ENCODE results near the gene FBXL7.

The FBXL7 gene

GRCh38 chr5:15585841-15586591 lies 86.0 kb downstream of the FBXL7 start:
- TF ChIP-seq, protein P1, sequence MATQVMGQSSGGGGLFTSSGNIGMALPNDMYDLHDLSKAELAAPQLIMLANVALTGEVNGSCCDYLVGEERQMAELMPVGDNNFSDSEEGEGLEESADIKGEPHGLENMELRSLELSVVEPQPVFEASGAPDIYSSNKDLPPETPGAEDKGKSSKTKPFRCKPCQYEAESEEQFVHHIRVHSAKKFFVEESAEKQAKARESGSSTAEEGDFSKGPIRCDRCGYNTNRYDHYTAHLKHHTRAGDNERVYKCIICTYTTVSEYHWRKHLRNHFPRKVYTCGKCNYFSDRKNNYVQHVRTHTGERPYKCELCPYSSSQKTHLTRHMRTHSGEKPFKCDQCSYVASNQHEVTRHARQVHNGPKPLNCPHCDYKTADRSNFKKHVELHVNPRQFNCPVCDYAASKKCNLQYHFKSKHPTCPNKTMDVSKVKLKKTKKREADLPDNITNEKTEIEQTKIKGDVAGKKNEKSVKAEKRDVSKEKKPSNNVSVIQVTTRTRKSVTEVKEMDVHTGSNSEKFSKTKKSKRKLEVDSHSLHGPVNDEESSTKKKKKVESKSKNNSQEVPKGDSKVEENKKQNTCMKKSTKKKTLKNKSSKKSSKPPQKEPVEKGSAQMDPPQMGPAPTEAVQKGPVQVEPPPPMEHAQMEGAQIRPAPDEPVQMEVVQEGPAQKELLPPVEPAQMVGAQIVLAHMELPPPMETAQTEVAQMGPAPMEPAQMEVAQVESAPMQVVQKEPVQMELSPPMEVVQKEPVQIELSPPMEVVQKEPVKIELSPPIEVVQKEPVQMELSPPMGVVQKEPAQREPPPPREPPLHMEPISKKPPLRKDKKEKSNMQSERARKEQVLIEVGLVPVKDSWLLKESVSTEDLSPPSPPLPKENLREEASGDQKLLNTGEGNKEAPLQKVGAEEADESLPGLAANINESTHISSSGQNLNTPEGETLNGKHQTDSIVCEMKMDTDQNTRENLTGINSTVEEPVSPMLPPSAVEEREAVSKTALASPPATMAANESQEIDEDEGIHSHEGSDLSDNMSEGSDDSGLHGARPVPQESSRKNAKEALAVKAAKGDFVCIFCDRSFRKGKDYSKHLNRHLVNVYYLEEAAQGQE (IDR thresholded peaks at IDR 0.05; ENCODE audit: low read depth): no peak

GRCh38 chr5:15587916-15588315 lies 87.9 kb downstream of the FBXL7 start:
- TF ChIP-seq EP300 (IDR thresholded peaks at IDR 0.05; ENCODE audit: borderline replicate concordance): no peak
- TF ChIP-seq, protein P1 (IDR thresholded peaks at IDR 0.05; ENCODE audit: low read depth): no peak
- no peak for TF ChIP-seq CEBPB (IDR thresholded peaks at IDR 0.05)
- TF ChIP-seq USF1 (IDR thresholded peaks at IDR 0.05): no peak
- TF ChIP-seq YY1 (IDR thresholded peaks at IDR 0.05; ENCODE audit: low read depth): no peak
- TF ChIP-seq EGR1 (IDR thresholded peaks at IDR 0.05): no peak
- no peak for TF ChIP-seq TCF12 (IDR thresholded peaks at IDR 0.05; ENCODE audit: low read depth)
- TF ChIP-seq CREB1 (IDR thresholded peaks at IDR 0.05; ENCODE audit: low read depth): no peak
- no peak for TF ChIP-seq FOXM1 (IDR thresholded peaks at IDR 0.05; ENCODE audit: borderline replicate concordance, low read depth)
- no peak for TF ChIP-seq MAX (IDR thresholded peaks at IDR 0.05)
- no peak for TF ChIP-seq NFIC (IDR thresholded peaks at IDR 0.05)
- TF ChIP-seq TEAD4 (IDR thresholded peaks at IDR 0.05): no peak
- no peak for TF ChIP-seq RAD21 (IDR thresholded peaks at IDR 0.05; ENCODE audit: low read depth)

- no peak for TF ChIP-seq YY1 (IDR thresholded peaks at IDR 0.05; ENCODE audit: low read depth)
- TF ChIP-seq FOXM1 (IDR thresholded peaks at IDR 0.05; ENCODE audit: borderline replicate concordance, low read depth): no peak
- no peak for TF ChIP-seq ZBTB7A (IDR thresholded peaks at IDR 0.05; ENCODE audit: low read depth)
- no peak for TF ChIP-seq TEAD4 (IDR thresholded peaks at IDR 0.05)
Measured at GRCh38 chr5:15592728-15593127, 92.7 kb downstream of the FBXL7 start.

DNA sequence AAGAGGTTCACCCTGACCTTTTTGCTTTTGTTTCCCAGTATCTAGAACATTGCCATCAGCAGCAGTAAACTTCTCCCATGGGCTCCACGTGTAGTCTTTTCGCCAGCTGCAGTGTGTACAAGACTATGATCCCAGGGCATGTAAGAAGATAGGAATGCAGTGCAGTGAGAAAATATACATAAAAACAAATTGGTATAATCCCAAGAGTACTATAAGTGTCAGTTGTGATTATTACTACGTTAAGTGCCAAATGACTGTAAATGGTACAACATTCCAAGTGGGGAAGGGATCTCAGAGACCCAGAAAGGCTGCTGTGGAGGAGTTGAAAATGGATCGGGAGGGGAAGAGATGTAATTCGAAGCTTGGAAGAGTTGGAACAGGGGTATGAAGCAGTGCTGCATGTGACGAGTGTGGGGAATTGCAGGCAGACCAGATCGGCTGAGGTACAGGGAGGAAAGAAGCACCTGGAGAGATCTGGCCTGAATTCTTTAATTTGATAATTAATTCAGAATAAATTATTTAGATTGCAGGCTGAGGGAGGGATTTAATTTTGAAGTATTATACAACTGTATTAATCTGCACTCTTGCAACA lies 95.1 kb downstream of the FBXL7 start:
- TF ChIP-seq CEBPB (IDR thresholded peaks at IDR 0.05): no peak
- no peak for TF ChIP-seq RAD21 (IDR thresholded peaks at IDR 0.05; ENCODE audit: low read depth)
- TF ChIP-seq NFIC (IDR thresholded peaks at IDR 0.05): no peak
- TF ChIP-seq CREB1 (IDR thresholded peaks at IDR 0.05; ENCODE audit: low read depth): no peak
- no peak for TF ChIP-seq TCF12 (IDR thresholded peaks at IDR 0.05; ENCODE audit: low read depth)
- TF ChIP-seq, protein P1 (IDR thresholded peaks at IDR 0.05; ENCODE audit: low read depth): no peak
- no peak for TF ChIP-seq MAX (IDR thresholded peaks at IDR 0.05)
- no peak for TF ChIP-seq TAF1 (IDR thresholded peaks at IDR 0.05; ENCODE audit: low read depth)
- TF ChIP-seq USF1 (IDR thresholded peaks at IDR 0.05): no peak
- TF ChIP-seq EGR1 (IDR thresholded peaks at IDR 0.05): no peak
- TF ChIP-seq ZBTB7A (IDR thresholded peaks at IDR 0.05; ENCODE audit: low read depth): no peak
- no peak for TF ChIP-seq TEAD4 (IDR thresholded peaks at IDR 0.05)

DNA sequence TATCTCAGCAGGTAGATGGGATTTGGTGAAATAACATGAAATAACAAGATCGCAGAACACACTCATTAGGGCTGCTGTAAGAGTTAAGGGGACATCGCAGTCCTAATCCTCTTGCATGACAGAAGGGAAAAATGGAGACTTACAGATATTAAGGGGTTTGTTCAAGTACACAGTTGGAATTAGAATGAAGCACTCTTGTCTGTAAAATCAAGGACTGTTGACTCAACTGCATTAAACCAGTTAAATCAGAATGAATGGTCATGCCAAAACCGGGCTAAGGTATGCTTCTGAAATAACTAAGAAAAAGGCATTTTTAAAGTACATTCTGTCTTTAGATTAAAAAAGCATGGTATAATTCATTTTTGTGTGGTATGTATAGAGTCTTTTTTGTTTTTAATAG lies 95.9 kb downstream of the FBXL7 start:
- TF ChIP-seq RAD21 (IDR thresholded peaks at IDR 0.05; ENCODE audit: low read depth): no peak
- TF ChIP-seq TCF12 (IDR thresholded peaks at IDR 0.05; ENCODE audit: low read depth): no peak
- TF ChIP-seq EP300 (IDR thresholded peaks at IDR 0.05; ENCODE audit: borderline replicate concordance): no peak
- no peak for TF ChIP-seq USF1 (IDR thresholded peaks at IDR 0.05)
- TF ChIP-seq FOXM1 (IDR thresholded peaks at IDR 0.05; ENCODE audit: borderline replicate concordance, low read depth): no peak

All from Ishikawa (cell line).